ENCODE data around the gene TMEM35B.
"Not testable (repeated sequence)": the region's sequence is repeated elsewhere in the genome, so short reads cannot be mapped to it uniquely, and the experiment has no call there.

Gene TMEM35B

DNA sequence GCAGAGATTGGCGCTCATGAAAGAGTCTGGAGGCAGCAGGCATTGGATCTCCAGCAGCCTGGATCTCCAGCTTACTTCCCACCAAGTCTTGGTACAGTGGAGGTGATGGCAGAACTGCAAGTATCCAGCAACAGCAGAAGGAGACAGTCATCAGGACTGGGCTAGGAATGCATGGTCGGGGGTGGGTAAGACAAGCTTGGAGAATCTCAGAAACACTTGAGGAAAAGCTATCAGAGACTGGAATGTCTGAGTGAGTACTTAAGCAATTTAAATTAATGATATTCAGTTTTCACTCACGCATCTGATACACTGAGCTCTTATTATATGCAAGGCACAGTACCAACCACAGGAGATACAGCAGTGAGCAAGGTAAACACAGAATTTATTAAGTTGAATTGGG lies 9.8 kb downstream of the TMEM35B start:
- Histone ChIP-seq H3K27me3 (ENCODE audit: control insufficient read depth, insufficient read depth, low read length) (no peaks in the 10 kb centered on the region), H3K9ac (ENCODE audit: low read length) (no peak overlapping the region), H3K27ac (ENCODE audit: low read length) (no peak overlapping the region), H3K4me1 (ENCODE audit: control insufficient read depth, low read depth, low read length) (peaks cover 12% of the 10 kb centered on the region), H3K36me3 (ENCODE audit: control insufficient read depth, low read depth, low read length) (no peaks in the 10 kb centered on the region), H3K4me3 (ENCODE audit: low read length) (no peak overlapping the region), H3K9me3 (ENCODE audit: control insufficient read depth, low read depth, low read length) (no peaks in the 10 kb centered on the region)

DNA sequence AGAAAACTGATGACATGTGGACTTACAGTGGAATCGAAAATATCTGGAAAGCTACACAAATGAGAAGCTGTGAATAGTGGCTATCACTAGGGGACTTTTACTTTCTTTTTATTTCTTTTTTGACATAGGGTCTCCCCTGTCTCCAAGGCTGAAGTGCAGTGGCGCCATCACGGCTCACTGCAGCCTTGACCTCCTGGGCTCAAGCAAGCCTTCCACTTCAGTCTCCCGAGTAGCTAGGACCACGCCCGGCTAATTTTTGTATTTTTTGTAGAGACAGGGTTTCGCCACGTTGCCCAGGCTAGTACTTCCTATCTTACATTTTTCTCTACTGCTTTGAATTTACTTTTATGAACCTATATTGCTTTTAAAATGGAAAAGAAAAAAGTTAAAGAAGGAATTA lies 10.5 kb downstream of the TMEM35B start:
- Histone ChIP-seq H3K9ac (ENCODE audit: low read length) (no peak overlapping the region), H3K4me1 (ENCODE audit: control insufficient read depth, low read depth, low read length) (peaks cover 12% of the 10 kb centered on the region), H3K36me3 (ENCODE audit: control insufficient read depth, low read depth, low read length) (no peaks in the 10 kb centered on the region), H3K27me3 (ENCODE audit: control insufficient read depth, insufficient read depth, low read length) (no peaks in the 10 kb centered on the region), H3K9me3 (ENCODE audit: control insufficient read depth, low read depth, low read length) (no peaks in the 10 kb centered on the region), H3K27ac (ENCODE audit: low read length) (no peak overlapping the region), H3K4me3 (ENCODE audit: low read length) (no peak overlapping the region)

DNA sequence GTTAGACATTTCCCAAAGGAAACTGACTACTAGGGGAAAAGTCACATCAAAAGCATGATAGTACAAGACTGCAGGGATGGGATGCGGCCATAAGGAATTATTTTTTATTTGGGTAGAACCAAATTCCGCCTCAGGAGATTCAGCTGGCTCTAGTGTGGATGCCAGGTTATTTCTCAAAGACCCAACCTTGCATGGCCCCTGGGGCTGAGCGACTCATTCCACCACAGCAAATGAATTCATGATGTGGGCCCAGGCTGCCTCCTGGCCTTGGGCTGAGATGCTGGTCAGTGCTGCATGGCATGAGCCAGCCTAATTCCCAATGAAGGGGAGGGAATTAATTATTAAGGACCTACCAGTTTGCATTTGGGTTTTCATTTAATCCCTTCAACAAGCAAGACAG lies 11.8 kb downstream of the TMEM35B start:
- H3K9me3 ChIP-seq (ENCODE audit: control insufficient read depth, low read depth, low read length): no peaks in the 10 kb centered on the region
- H3K9ac ChIP-seq (ENCODE audit: low read length): no peak overlapping the region
- no peaks in the 10 kb centered on the region for H3K36me3 ChIP-seq (ENCODE audit: control insufficient read depth, low read depth, low read length)
- H3K4me1 ChIP-seq (ENCODE audit: control insufficient read depth, low read depth, low read length): peaks cover 12% of the 10 kb centered on the region
- no peaks in the 10 kb centered on the region for H3K27me3 ChIP-seq (ENCODE audit: control insufficient read depth, insufficient read depth, low read length)
- H3K27ac ChIP-seq (ENCODE audit: low read length): no peak overlapping the region
- no peak overlapping the region for H3K4me3 ChIP-seq (ENCODE audit: low read length)

DNA sequence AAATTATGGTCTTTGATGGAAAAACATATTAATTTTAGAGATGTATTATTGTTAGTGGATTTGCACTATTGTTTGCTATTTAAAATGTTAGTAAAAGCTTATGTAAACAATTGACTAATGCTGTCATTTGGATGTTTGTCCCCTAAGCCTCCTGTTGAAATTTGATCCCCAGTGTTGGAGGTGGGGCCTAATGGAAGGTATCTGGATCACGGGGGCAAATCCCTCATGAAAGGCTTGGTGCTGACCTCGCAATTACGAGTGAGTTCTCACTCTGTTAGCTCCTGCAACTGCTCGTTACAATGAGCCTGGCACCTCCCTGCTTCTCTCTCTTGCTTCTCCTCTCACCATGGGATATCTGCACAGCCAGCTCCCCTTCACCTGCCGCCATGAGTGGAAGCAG lies 14.3 kb downstream of the TMEM35B start:
- H3K9me3 ChIP-seq (ENCODE audit: control insufficient read depth, low read depth, low read length): no peaks in the 10 kb centered on the region
- H3K9ac ChIP-seq (ENCODE audit: low read length): no peak overlapping the region
- peaks cover 12% of the 10 kb centered on the region for H3K4me1 ChIP-seq (ENCODE audit: control insufficient read depth, low read depth, low read length)
- no peaks in the 10 kb centered on the region for H3K36me3 ChIP-seq (ENCODE audit: control insufficient read depth, low read depth, low read length)
- H3K4me3 ChIP-seq (ENCODE audit: low read length): no peak overlapping the region
- no peaks in the 10 kb centered on the region for H3K27me3 ChIP-seq (ENCODE audit: control insufficient read depth, insufficient read depth, low read length)
- no peak overlapping the region for H3K27ac ChIP-seq (ENCODE audit: low read length)

DNA sequence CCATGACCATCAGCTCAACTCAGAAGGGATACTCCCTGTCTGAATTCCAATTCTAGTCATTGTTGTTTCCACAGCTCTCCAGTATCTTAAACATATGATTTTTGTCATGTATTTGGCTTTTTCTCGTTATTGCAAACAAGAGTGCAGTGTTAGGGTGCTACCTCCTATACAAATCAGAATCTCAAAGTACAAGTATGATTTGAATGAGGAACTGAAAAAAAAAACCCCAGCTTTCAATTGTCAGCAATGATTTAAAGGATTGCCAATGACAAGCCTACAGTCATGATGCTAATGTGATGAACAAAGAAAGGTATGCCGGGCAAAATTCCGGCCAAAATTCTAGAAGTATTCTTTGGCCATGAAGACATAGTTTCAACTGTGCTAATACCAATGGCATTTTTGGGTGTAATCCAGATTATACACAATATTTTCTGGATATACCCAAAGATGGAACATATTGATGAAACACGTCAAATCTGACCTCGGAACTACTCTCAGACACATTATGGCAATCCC lies 14.9 kb downstream of the TMEM35B start:
- Histone ChIP-seq H3K4me3 (ENCODE audit: low read length) (no peak overlapping the region), H3K36me3 (ENCODE audit: control insufficient read depth, low read depth, low read length) (no peaks in the 10 kb centered on the region), H3K9me3 (ENCODE audit: control insufficient read depth, low read depth, low read length) (no peaks in the 10 kb centered on the region), H3K4me1 (ENCODE audit: control insufficient read depth, low read depth, low read length) (peaks cover 12% of the 10 kb centered on the region), H3K9ac (ENCODE audit: low read length) (no peak overlapping the region), H3K27ac (ENCODE audit: low read length) (no peak overlapping the region), H3K27me3 (ENCODE audit: control insufficient read depth, insufficient read depth, low read length) (no peaks in the 10 kb centered on the region)

DNA sequence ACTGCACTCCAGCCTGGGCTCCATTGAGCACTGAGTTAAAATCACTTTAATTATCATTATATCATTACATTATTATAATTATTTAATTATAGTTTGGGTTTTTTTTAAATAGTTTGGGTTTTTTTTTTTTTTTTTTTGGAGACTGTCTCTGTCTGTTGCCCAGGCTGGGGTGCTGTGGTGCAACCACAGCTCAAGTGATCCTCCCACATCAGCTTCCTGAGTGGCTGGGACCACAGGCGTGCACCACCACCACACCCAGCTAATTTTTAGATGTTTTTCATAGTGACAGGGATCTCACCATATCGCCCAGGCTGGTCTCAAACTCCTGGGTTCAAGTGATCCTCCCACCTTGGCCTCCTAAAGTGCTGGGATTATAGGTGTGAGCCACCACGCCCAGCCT lies 16.9 kb downstream of the TMEM35B start:
- peaks cover 12% of the 10 kb centered on the region for H3K4me1 ChIP-seq (ENCODE audit: control insufficient read depth, low read depth, low read length)
- not testable (repeated sequence) for H3K4me3 ChIP-seq (ENCODE audit: low read length); H3K9ac ChIP-seq (ENCODE audit: low read length); H3K9me3 ChIP-seq (ENCODE audit: control insufficient read depth, low read depth, low read length); H3K36me3 ChIP-seq (ENCODE audit: control insufficient read depth, low read depth, low read length); H3K27ac ChIP-seq (ENCODE audit: low read length); H3K27me3 ChIP-seq (ENCODE audit: control insufficient read depth, insufficient read depth, low read length)

DNA sequence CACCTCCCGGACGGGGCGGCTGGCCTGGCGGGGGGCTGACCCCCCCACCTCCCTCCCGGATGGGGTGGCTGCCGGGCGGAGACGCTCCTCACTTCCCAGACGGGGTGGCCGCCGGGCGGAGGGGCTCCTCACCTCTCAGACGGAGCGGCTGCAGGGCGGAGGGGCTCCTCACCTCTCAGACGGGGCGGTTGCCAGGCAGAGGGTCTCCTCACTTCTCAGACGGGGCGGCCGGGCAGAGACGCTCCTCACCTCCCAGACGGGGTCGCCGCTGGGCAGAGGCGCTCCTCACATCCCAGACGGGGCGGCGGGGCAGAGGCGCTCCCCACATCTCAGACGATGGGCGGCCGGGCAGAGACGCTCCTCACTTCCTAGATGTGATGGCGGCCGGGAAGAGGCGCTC lies 17.5 kb downstream of the TMEM35B start:
- H3K4me1 ChIP-seq (ENCODE audit: control insufficient read depth, low read depth, low read length): peaks cover 12% of the 10 kb centered on the region
- H3K27ac ChIP-seq (ENCODE audit: low read length); H3K4me3 ChIP-seq (ENCODE audit: low read length); H3K36me3 ChIP-seq (ENCODE audit: control insufficient read depth, low read depth, low read length); H3K9ac ChIP-seq (ENCODE audit: low read length); H3K9me3 ChIP-seq (ENCODE audit: control insufficient read depth, low read depth, low read length); H3K27me3 ChIP-seq (ENCODE audit: control insufficient read depth, insufficient read depth, low read length): not testable (repeated sequence)

DNA sequence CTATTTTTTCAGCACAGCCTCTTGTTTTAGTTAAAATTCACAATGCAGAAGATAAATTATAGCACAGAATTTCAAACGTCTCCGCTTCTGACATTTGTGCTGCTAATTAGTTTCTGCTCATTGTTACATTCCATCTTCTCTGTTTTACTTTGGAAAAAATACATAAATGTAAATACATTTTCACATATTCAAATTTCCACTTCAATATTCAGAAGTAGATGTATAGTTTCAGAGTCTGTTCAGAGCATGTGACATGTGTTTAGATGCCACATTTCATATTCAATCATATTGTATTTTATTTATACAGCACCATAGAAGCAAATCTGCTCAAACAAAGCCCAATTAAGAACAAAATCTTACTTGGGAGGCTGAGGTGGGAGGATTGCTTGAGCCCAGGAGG lies 19.6 kb downstream of the TMEM35B start:
- no peaks in the 10 kb centered on the region for H3K9me3 ChIP-seq (ENCODE audit: control insufficient read depth, low read depth, low read length)
- no peak overlapping the region for H3K27ac ChIP-seq (ENCODE audit: low read length)
- no peak overlapping the region for H3K4me3 ChIP-seq (ENCODE audit: low read length)
- no peak overlapping the region for H3K9ac ChIP-seq (ENCODE audit: low read length)
- H3K4me1 ChIP-seq (ENCODE audit: control insufficient read depth, low read depth, low read length): peaks cover 3% of the 10 kb centered on the region
- H3K36me3 ChIP-seq (ENCODE audit: control insufficient read depth, low read depth, low read length): no peaks in the 10 kb centered on the region
- no peaks in the 10 kb centered on the region for H3K27me3 ChIP-seq (ENCODE audit: control insufficient read depth, insufficient read depth, low read length)

DNA sequence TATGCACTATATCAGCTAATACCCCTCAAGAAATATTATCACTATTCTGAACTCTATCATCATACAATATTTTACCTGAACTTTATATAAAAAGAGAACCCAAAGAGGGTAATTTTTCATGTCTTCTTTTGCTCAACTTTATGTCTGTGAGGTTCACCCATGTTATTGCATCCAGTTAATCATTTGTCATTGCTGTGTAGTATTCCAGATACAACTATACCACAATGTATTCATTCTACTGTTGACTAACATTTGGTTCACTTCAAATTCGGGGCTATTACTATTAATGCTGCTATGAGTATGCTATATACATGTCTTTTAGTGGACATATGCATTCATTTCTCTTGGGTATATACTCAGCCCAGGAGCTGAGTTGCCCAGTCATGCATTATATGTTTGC lies 34.7 kb downstream of the TMEM35B start:
- Histone ChIP-seq H3K36me3 (ENCODE audit: control insufficient read depth, low read depth, low read length) (no peaks in the 10 kb centered on the region), H3K27me3 (ENCODE audit: control insufficient read depth, insufficient read depth, low read length) (no peaks in the 10 kb centered on the region), H3K4me1 (ENCODE audit: control insufficient read depth, low read depth, low read length) (no peaks in the 10 kb centered on the region)

DNA sequence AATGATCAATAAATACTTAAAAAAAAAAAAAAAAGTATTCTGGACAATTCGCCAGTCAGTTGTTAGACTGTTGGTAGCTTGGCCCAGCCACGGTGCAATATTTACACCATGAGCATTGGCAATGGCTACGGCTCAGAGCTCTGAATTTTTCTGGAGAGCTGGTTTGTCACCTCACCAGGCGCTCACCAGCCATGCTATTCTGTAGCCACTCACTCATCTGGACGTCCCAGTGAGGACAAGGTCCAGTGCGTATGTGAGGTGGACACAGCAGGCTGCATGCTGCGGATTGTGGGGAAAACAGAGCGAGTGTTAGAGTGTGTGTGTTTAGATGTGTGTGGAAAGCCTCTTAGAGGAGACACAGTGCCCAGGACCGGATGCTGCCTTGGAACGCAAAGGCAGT lies 36.4 kb downstream of the TMEM35B start:
- not testable (repeated sequence) for H3K36me3 ChIP-seq (ENCODE audit: control insufficient read depth, low read depth, low read length); H3K4me1 ChIP-seq (ENCODE audit: control insufficient read depth, low read depth, low read length); H3K4me3 ChIP-seq (ENCODE audit: low read length); H3K27me3 ChIP-seq (ENCODE audit: control insufficient read depth, insufficient read depth, low read length); H3K9me3 ChIP-seq (ENCODE audit: control insufficient read depth, low read depth, low read length); H3K27ac ChIP-seq (ENCODE audit: low read length); H3K9ac ChIP-seq (ENCODE audit: low read length)

More for the DNA sequence above, 34.7 kb downstream of the TMEM35B start:
- Histone ChIP-seq H3K9me3 (ENCODE audit: control insufficient read depth, low read depth, low read length) (no peaks in the 10 kb centered on the region), H3K9ac (ENCODE audit: low read length) (no peak overlapping the region), H3K4me3 (ENCODE audit: low read length) (no peak overlapping the region), H3K27ac (ENCODE audit: low read length) (no peak overlapping the region)

DNA sequence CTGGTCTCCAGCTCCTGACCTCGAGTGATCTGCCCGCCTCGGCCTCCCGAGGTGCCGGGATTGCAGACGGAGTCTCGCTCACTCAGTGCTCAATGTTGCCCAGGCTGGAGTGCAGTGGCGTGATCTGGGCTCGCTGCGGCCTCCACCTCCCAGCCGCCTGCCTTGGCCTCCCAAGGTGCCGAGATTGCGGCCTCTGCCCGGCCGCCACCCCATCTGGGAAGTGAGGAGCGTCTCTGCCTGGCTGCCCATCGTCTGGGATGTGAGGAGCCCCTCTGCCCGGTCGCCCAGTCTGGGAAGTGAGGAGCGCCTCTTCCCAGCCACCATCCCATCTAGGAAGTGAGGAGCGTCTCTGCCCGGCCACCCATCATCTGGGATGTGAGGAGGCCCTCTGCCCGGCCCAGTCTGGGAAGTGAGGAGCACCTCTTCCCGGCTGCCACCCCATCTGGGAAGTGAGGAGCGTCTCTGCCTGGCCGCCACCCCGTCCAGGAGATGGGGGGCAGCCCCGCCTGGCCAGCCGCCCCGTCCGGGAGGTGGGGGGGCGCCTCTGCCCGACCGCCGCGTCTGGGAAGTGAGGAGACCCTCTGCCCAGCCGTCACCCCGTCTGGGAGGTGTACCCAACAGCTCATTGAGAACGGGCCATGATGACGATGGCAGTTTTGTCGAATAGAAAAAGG lies 37.4 kb downstream of the TMEM35B start:
- H3K9me3 ChIP-seq (ENCODE audit: control insufficient read depth, low read depth, low read length); H3K4me1 ChIP-seq (ENCODE audit: control insufficient read depth, low read depth, low read length); H3K9ac ChIP-seq (ENCODE audit: low read length); H3K36me3 ChIP-seq (ENCODE audit: control insufficient read depth, low read depth, low read length); H3K4me3 ChIP-seq (ENCODE audit: low read length); H3K27me3 ChIP-seq (ENCODE audit: control insufficient read depth, insufficient read depth, low read length); H3K27ac ChIP-seq (ENCODE audit: low read length): not testable (repeated sequence)

DNA sequence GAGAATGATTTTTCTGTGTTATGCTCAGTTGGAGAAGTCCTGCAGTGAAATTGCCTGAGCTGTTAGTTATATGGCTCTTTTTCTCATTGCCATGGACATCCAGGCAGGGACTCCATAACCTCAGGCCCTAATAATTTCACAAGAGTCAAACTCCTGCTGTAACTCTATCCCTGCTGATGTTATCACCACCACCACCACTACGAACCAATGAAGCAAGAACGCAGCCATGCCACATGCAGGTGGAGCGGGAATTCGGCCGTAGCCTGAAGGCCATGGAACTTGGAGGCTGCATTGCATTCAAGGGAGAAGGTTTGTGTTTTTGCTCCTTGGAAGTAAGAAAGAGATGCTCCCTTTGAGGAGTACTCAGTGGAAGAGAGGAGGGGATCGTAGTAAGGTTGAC lies 38.9 kb downstream of the TMEM35B start:
- Histone ChIP-seq H3K4me3 (ENCODE audit: low read length) (no peak overlapping the region), H3K9ac (ENCODE audit: low read length) (no peak overlapping the region), H3K27me3 (ENCODE audit: control insufficient read depth, insufficient read depth, low read length) (no peaks in the 10 kb centered on the region), H3K9me3 (ENCODE audit: control insufficient read depth, low read depth, low read length) (no peaks in the 10 kb centered on the region), H3K27ac (ENCODE audit: low read length) (no peak overlapping the region), H3K36me3 (ENCODE audit: control insufficient read depth, low read depth, low read length) (no peaks in the 10 kb centered on the region), H3K4me1 (ENCODE audit: control insufficient read depth, low read depth, low read length) (no peaks in the 10 kb centered on the region)

All from iPS-18a (cell line).